Measurements from ENCODE around the gene FARP1.

Gene FARP1

GRCh38 chr13:98467263-98467985 is 324.5 kb downstream of the FARP1 start:
- no peak overlapping the region for H3K4me3 ChIP-seq (ENCODE audit: low read depth, low read length)
- TF ChIP-seq, protein P1, sequence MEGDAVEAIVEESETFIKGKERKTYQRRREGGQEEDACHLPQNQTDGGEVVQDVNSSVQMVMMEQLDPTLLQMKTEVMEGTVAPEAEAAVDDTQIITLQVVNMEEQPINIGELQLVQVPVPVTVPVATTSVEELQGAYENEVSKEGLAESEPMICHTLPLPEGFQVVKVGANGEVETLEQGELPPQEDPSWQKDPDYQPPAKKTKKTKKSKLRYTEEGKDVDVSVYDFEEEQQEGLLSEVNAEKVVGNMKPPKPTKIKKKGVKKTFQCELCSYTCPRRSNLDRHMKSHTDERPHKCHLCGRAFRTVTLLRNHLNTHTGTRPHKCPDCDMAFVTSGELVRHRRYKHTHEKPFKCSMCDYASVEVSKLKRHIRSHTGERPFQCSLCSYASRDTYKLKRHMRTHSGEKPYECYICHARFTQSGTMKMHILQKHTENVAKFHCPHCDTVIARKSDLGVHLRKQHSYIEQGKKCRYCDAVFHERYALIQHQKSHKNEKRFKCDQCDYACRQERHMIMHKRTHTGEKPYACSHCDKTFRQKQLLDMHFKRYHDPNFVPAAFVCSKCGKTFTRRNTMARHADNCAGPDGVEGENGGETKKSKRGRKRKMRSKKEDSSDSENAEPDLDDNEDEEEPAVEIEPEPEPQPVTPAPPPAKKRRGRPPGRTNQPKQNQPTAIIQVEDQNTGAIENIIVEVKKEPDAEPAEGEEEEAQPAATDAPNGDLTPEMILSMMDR (IDR thresholded peaks at IDR 0.05; ENCODE audit: low read depth, low read length, missing control alignments), result no peak
- in situ Hi-C loops (cut with HindIII; ENCODE audit: low sequenced_read_pairs), result no loop called here
- no peak for DNase-seq (ENCODE audit: low read depth)

DNA sequence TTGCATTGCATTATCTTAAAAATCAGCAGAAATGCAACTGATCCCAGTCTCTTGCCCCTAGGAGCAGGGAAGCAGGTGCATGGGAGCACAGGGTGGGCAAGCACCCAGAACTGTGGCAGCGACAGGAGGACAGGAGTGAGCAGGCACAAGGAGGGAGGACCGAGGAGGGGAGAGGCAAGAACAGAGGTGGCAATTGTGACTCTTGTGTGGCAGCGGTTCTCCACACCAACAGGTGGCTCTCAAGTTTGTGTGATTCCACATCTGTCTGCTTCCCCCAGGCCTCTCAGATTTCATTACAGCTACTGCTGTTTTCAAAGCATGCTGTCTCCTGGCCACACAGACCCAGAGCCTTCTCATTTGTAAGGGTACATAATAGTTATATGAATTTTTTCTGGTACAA is 325.5 kb downstream of the FARP1 start:
- H3K4me3 ChIP-seq (ENCODE audit: low read depth, low read length), result no peak overlapping the region
- in situ Hi-C loops (cut with HindIII; ENCODE audit: low sequenced_read_pairs), result no loop called here
- DNase-seq (ENCODE audit: low read depth), result no peak
- TF ChIP-seq, protein P1 (IDR thresholded peaks at IDR 0.05; ENCODE audit: low read depth, low read length, missing control alignments), result no peak

GRCh38 chr13:98468929-98469328 is 326.0 kb downstream of the FARP1 start:
- no peak overlapping the region for H3K4me3 ChIP-seq (ENCODE audit: low read depth, low read length)
- TF ChIP-seq, protein P1 (IDR thresholded peaks at IDR 0.05; ENCODE audit: low read depth, low read length, missing control alignments), result no peak
- in situ Hi-C loops (cut with HindIII; ENCODE audit: low sequenced_read_pairs), result no loop called here
- DNase-seq (ENCODE audit: low read depth), result no peak

- TF ChIP-seq, protein P1 (IDR thresholded peaks at IDR 0.05; ENCODE audit: low read depth, low read length, missing control alignments), result no peak
- in situ Hi-C loops (cut with HindIII; ENCODE audit: low sequenced_read_pairs), result no loop called here
- no peak for DNase-seq (ENCODE audit: low read depth)
- no peak overlapping the region for H3K4me3 ChIP-seq (ENCODE audit: low read depth, low read length)
Observed at GRCh38 chr13:98470920-98471319, 328.0 kb downstream of the FARP1 start.

GRCh38 chr13:98471934-98472333 is 329.0 kb downstream of the FARP1 start:
- no peak for DNase-seq (ENCODE audit: low read depth)
- in situ Hi-C loops (cut with HindIII; ENCODE audit: low sequenced_read_pairs), result no loop called here
- TF ChIP-seq, protein P1 (IDR thresholded peaks at IDR 0.05; ENCODE audit: low read depth, low read length, missing control alignments), result no peak
- no peak overlapping the region for H3K4me3 ChIP-seq (ENCODE audit: low read depth, low read length)

- DNase-seq (ENCODE audit: low read depth), result no peak
- in situ Hi-C loops (cut with HindIII; ENCODE audit: low sequenced_read_pairs), result no loop called here
- no peak overlapping the region for H3K4me3 ChIP-seq (ENCODE audit: low read depth, low read length)
- TF ChIP-seq, protein P1 (IDR thresholded peaks at IDR 0.05; ENCODE audit: low read depth, low read length, missing control alignments), result no peak
Observed at GRCh38 chr13:98473135-98473787, 330.4 kb downstream of the FARP1 start.
